AG04449 (cell line): ENCODE measurements around the gene PLCB1.

Experiments
- CTCF ChIA-PET: fragments of 350-600 bp; formaldehyde crosslinking; extraction: SDS; loops from one replicate; lab custom pipeline; 2021; ENCODE audit warnings: antibody characterized with exemption; lab: Yijun Ruan, JAX
- POLR2A ChIA-PET: fragments of 400-600, 350-600 bp; formaldehyde crosslinking; extraction: SDS; loops from one replicate; lab custom pipeline; 2020; ENCODE audit warnings: antibody characterized with exemption, inconsistent platforms; lab: Yijun Ruan, JAX
- DNase-seq: peaks from one replicate; pipeline ENCODE4 v3.0.0-alpha.2; 2010; ENCODE audit warnings: low read depth, low spot score
- H3K4me3 ChIP-seq: 2 replicates; pipeline ENCODE4 v1.5.1; 2011; ENCODE audit warnings: low read depth, mild to moderate bottlenecking, control low read depth, low read length
- TF ChIP-seq, protein P1 (sequence below): IDR thresholded peaks from one replicate; pipeline ENCODE4 v1.5.1; 2011; ENCODE audit warnings: mild to moderate bottlenecking, moderate library complexity, low read length, control low read depth, inconsistent platforms; ENCODE audit not compliant: insufficient read depth; ENCODE audit errors: missing control alignments

Gene PLCB1

DNA sequence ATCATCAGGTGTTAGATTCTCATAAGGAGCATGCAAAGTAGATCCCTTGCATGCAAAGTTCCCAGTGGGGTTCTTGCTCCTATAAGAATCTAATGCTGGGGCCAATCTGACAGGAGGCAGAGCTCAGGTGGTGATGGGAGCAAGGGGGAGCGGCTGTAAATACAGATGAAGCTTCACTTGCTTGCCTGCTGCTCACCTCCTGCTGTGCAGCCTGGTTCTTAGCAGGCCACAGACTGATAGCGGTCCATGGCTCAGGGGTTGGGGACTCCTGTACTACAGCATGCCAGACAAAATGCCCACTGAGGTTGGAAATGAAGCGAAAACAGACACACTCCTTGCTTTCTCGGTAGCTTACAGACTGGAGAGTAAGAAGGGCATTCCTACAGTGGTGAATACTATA is 386.8 kb downstream of the PLCB1 start:
- POLR2A ChIA-PET = no interaction called here
- TF ChIP-seq, protein P1, sequence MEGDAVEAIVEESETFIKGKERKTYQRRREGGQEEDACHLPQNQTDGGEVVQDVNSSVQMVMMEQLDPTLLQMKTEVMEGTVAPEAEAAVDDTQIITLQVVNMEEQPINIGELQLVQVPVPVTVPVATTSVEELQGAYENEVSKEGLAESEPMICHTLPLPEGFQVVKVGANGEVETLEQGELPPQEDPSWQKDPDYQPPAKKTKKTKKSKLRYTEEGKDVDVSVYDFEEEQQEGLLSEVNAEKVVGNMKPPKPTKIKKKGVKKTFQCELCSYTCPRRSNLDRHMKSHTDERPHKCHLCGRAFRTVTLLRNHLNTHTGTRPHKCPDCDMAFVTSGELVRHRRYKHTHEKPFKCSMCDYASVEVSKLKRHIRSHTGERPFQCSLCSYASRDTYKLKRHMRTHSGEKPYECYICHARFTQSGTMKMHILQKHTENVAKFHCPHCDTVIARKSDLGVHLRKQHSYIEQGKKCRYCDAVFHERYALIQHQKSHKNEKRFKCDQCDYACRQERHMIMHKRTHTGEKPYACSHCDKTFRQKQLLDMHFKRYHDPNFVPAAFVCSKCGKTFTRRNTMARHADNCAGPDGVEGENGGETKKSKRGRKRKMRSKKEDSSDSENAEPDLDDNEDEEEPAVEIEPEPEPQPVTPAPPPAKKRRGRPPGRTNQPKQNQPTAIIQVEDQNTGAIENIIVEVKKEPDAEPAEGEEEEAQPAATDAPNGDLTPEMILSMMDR = no peak
- no peak for DNase-seq
- CTCF ChIA-PET = interaction anchor here (1.1 kb wide), 1 partner anchor 203 kb away, joined by 4 read pairs; no protein-coding TSS in a partner anchor
- H3K4me3 ChIP-seq = no peak overlapping the region

GRCh38 chr20:8519887-8520286 is 387.8 kb downstream of the PLCB1 start:
- H3K4me3 ChIP-seq = no peak overlapping the region

GRCh38 chr20:8522168-8522567 is 390.1 kb downstream of the PLCB1 start:
- TF ChIP-seq, protein P1 = no peak
- ChIA-PET POLR2A (no interaction called here), CTCF (interaction anchor here (2.3 kb wide), 1 partner anchor 199 kb away, joined by 5 read pairs; no protein-coding TSS in a partner anchor)
- DNase-seq = no peak
- H3K4me3 ChIP-seq = no peak overlapping the region

More at GRCh38 chr20:8519887-8520286, 387.8 kb downstream of the PLCB1 start:
- ChIA-PET POLR2A (no interaction called here), CTCF (no interaction called here)
- DNase-seq = no peak
- TF ChIP-seq, protein P1 = no peak

GRCh38 chr20:8523684-8524083 is 391.6 kb downstream of the PLCB1 start:
- no peak overlapping the region for H3K4me3 ChIP-seq
- TF ChIP-seq, protein P1 = peak; percentile 27
- no peak for DNase-seq
- ChIA-PET POLR2A (no interaction called here), CTCF (interaction anchor here (0.9 to 1.3 kb wide), 2 partner anchors 9 to 26 kb away, joined by 3 read pairs; no protein-coding TSS in a partner anchor)

GRCh38 chr20:8524101-8525016 is 392.3 kb downstream of the PLCB1 start:
- no peak for DNase-seq
- no peak overlapping the region for H3K4me3 ChIP-seq
- TF ChIP-seq, protein P1 = no peak
- ChIA-PET POLR2A (no interaction called here), CTCF (interaction anchor here (1.3 kb wide), 1 partner anchor 9 kb away, joined by 3 read pairs; no protein-coding TSS in a partner anchor)

- no peak for DNase-seq
- POLR2A ChIA-PET = no interaction called here
- no peak overlapping the region for H3K4me3 ChIP-seq
- CTCF ChIA-PET = interaction anchor here (0.6 kb wide), 1 partner anchor 479 kb away, joined by 3 read pairs; no protein-coding TSS in a partner anchor
- TF ChIP-seq, protein P1 = no peak
Observed at GRCh38 chr20:8525017-8525343, 392.9 kb downstream of the PLCB1 start.
